K562 (cell line): Measurements from ENCODE around the gene GNG14. TPM values are rescaled to one million over a fixed set of nuclear protein-coding genes. Genes with fewer than 3 reads are reported as not detected.
A peak's percentile ranks its signal among the peaks of the same experiment; 100 is the strongest.

Experiments used
- BCOR ChIP-seq: fragments of 450-650 bp; IDR thresholded peaks from 2 replicates; pipeline ENCODE4 v1.6.1; 2016
- CHCHD3 ChIP-seq: fragments of 250-450 bp; sonication (Bioruptor Pico); IDR thresholded peaks from 2 replicates; pipeline ENCODE4 v2.1.2; 2022; ENCODE audit warnings: mild to moderate bottlenecking
- EP300 ChIP-seq: IDR thresholded peaks from 2 replicates; pipeline ENCODE4 v1.6.1; 2012; ENCODE audit warnings: low read length, improper control_type of control experiment
- ESRRB ChIP-seq: fragments of 250-450 bp; sonication (Bioruptor Pico); IDR thresholded peaks from 2 replicates; pipeline ENCODE4 v1.5.0; 2020; ENCODE audit warnings: mild to moderate bottlenecking, moderate library complexity, borderline replicate concordance
- FOXK2 ChIP-seq, 2 experiments: fragments of 450-650 bp; IDR thresholded peaks in 1 of 2; conservative IDR thresholded peaks in 1 of 2; 2 replicates each; pipeline ENCODE4 v1.6.1; 2016; ENCODE audit warnings: low read depth in 2 of 2, mild to moderate bottlenecking in 1 of 2
- LARP7 ChIP-seq: fragments of 450-650 bp; IDR thresholded peaks from 2 replicates; pipeline ENCODE4 v1.6.1; 2016
- MED1 ChIP-seq: sonication (generic); formaldehyde crosslinking; IDR thresholded peaks from 2 replicates; pipeline ENCODE4 v1.8.1; 2023; ENCODE audit warnings: missing genetic modification reagents, borderline replicate concordance
- MYNN ChIP-seq, 2 experiments: sonication (generic); formaldehyde crosslinking in 1 of 2; IDR thresholded peaks; 2 replicates each; pipeline versions ENCODE4 v1.5.0 to v1.6.1; 2016 to 2020; ENCODE audit warnings: antibody characterized with exemption in 1 of 2, missing genetic modification reagents in 1 of 2
- NCOA4 ChIP-seq: fragments of 450-650 bp; IDR thresholded peaks from 2 replicates; pipeline ENCODE4 v1.6.1; 2018; ENCODE audit warnings: mild to moderate bottlenecking; ENCODE audit not compliant: partially characterized antibody
- NR2C2 ChIP-seq, 2 experiments: fragments of 200-800 bp in 1 of 2; sonication (Bioruptor generic) in 1 of 2; sonication (generic) in 1 of 2; formaldehyde crosslinking in 1 of 2; IDR thresholded peaks; 2 replicates each; pipeline versions ENCODE4 v1.6.1 to v1.8.0; 2016 to 2022; ENCODE audit warnings: mild to moderate bottlenecking in 1 of 2, missing compliant biosample characterization in 1 of 2, missing genetic modification characterization in 1 of 2, missing genetic modification reagents in 1 of 2
- NR4A1 ChIP-seq, 2 experiments: fragments of 250-450 bp in 1 of 2; fragments of 450-650 bp in 1 of 2; sonication (Bioruptor Pico) in 1 of 2; IDR thresholded peaks; 2 replicates each; pipeline versions ENCODE4 v1.4.0 to v1.6.1; 2016 to 2020; ENCODE audit warnings: mild to moderate bottlenecking in 2 of 2, missing compliant biosample characterization in 1 of 2, missing genetic modification characterization in 1 of 2, moderate library complexity in 1 of 2
- NRF1 ChIP-seq, 2 experiments: fragments of 450-650 bp; IDR thresholded peaks in 1 of 2; conservative IDR thresholded peaks in 1 of 2; 2 replicates each; pipeline ENCODE4 v1.6.1; 2014; ENCODE audit warnings: mild to moderate bottlenecking in 2 of 2
- PKNOX1 ChIP-seq: fragments of 450-650 bp; IDR thresholded peaks from 2 replicates; pipeline ENCODE4 v1.6.1; 2016
- SMAD2 ChIP-seq: fragments of 150-350 bp; IDR thresholded peaks from 2 replicates; pipeline ENCODE4 v1.6.1; 2014; ENCODE audit warnings: low read depth, mild to moderate bottlenecking, low read length
- THAP12 ChIP-seq: fragments of 250-450 bp; sonication (Bioruptor Pico); IDR thresholded peaks from 2 replicates; pipeline ENCODE4 v1.9.0; 2021; ENCODE audit warnings: mild to moderate bottlenecking, inconsistent platforms
- ZBTB26 ChIP-seq: fragments of 450-650 bp; formaldehyde crosslinking; IDR thresholded peaks from 2 replicates; pipeline ENCODE4 v1.4.0; 2022; ENCODE audit warnings: missing genetic modification characterization
- ZNF23 ChIP-seq: fragments of 250-450 bp; sonication (Bioruptor Pico); IDR thresholded peaks from 2 replicates; pipeline ENCODE4 v1.4.0; 2020; ENCODE audit warnings: mild to moderate bottlenecking
- ZNF699 ChIP-seq: fragments of 250-450 bp; sonication (Bioruptor Pico); IDR thresholded peaks from 2 replicates; pipeline ENCODE4 v1.8.0; 2021; ENCODE audit warnings: mild to moderate bottlenecking, moderate library complexity; ENCODE audit not compliant: insufficient replicate concordance
- polyA plus RNA-seq, 8 experiments: library from polyadenylated mRNA; depleted of rRNA in 4 of 8; stranded (reverse) in 5 of 8; unstranded in 3 of 8; fragments of >200 nt; fragmentation: Nextera tagmentation in 2 of 8; fragmentation: Illumina TruSeq in 1 of 8; extraction: Ambion mirVana in 2 of 8; extraction: Trizol in 1 of 8; gene quantifications; 2 replicates each; pipeline versions ENCODE4 v1.2.1 to v1.2.3, GENCODE V29; 2011 to 2014; ENCODE audit warnings: inconsistent platforms in 1 of 8, missing spikeins in 1 of 8
- total RNA-seq, 7 experiments: library from RNA; depleted of rRNA in 6 of 7; stranded (reverse); fragments of >200 nt in 6 of 7; fragmentation: Illumina TruSeq in 2 of 7; extraction: Trizol in 2 of 7; gene quantifications; 2 replicates each; pipeline versions ENCODE4 v1.2.1 to v1.2.3, GENCODE V29; 2011 to 2021; ENCODE audit warnings: low replicate concordance in 1 of 7
- TF ChIP-seq, protein P1 (sequence below): fragments of 450-650 bp; IDR thresholded peaks from 2 replicates; pipeline ENCODE4 v1.6.1; 2014; ENCODE audit warnings: low read depth, mild to moderate bottlenecking, moderate library complexity, borderline replicate concordance

GNG14 gene
- total and polyA plus RNA-seq, 9 of the 15 experiments (the other 6 are each of a cell fraction or from before 2014, with no cell fraction given): not detected

- 0 out of 2 replicates have a peak, but pooled peaks have one; percentile 51 for TF ChIP-seq THAP12
- TF ChIP-seq NRF1 (conservative IDR thresholded peaks at IDR 0.05 in 1 of 2, IDR thresholded peaks at IDR 0.05 in 1 of 2): peak; percentile 58 to 67
- TF ChIP-seq BCOR: no peak
- no peak for TF ChIP-seq MED1 (CRISPR knock-in tag)
- TF ChIP-seq ZNF699 (CRISPR knock-in tag): no peak
- no peak for TF ChIP-seq SMAD2
- TF ChIP-seq LARP7: no peak
- no peak for TF ChIP-seq MYNN (IDR thresholded peaks at IDR 0.05)
- TF ChIP-seq MYNN (CRISPR knock-in tag; IDR thresholded peaks at IDR 0.05): no peak
- no peak for TF ChIP-seq ZNF23 (CRISPR knock-in tag)
- TF ChIP-seq ZBTB26 (CRISPR knock-in tag): 0 out of 2 replicates have a peak, but pooled peaks have one; percentile 42
- no peak for TF ChIP-seq NCOA4
- TF ChIP-seq CHCHD3: no peak
- TF ChIP-seq, protein P1, sequence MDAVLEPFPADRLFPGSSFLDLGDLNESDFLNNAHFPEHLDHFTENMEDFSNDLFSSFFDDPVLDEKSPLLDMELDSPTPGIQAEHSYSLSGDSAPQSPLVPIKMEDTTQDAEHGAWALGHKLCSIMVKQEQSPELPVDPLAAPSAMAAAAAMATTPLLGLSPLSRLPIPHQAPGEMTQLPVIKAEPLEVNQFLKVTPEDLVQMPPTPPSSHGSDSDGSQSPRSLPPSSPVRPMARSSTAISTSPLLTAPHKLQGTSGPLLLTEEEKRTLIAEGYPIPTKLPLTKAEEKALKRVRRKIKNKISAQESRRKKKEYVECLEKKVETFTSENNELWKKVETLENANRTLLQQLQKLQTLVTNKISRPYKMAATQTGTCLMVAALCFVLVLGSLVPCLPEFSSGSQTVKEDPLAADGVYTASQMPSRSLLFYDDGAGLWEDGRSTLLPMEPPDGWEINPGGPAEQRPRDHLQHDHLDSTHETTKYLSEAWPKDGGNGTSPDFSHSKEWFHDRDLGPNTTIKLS: peak; percentile 96; the same call in 1 of the 2 replicates
- no peak; the same call in 1 of the 2 replicates for TF ChIP-seq NR4A1 (CRISPR knock-in tag; IDR thresholded peaks at IDR 0.05)
- TF ChIP-seq NR4A1 (tag; IDR thresholded peaks at IDR 0.05): peak; percentile 43; the same call in 1 of the 2 replicates
- TF ChIP-seq NR2C2 (CRISPR knock-in tag; IDR thresholded peaks at IDR 0.05): no peak
- TF ChIP-seq NR2C2 (tag; IDR thresholded peaks at IDR 0.05): peak; percentile 84
- TF ChIP-seq FOXK2 (conservative IDR thresholded peaks at IDR 0.05 in 1 of 2, IDR thresholded peaks at IDR 0.05 in 1 of 2; ENCODE audit: low read depth in 2 of 2): peak; percentile 92 to 93
- no peak; the same call in 1 of the 2 replicates for TF ChIP-seq EP300
- TF ChIP-seq PKNOX1: peak; percentile 67
- TF ChIP-seq ESRRB: no peak
Observed at GRCh38 chr19:12681074-12681987, 6.5 kb upstream of the GNG14 start, which contains the start of gene DHPS (continued).
